GM23338 (cell line): Measurements from ENCODE around the gene PDXDC1. TPM values are rescaled to one million over a fixed set of nuclear protein-coding genes. Genes with fewer than 3 reads are reported as not detected.

ENCODE experiments used
- ATAC-seq: fragments of 200-7000 bp; cut with Tn5 transposase; 3 replicates; pipeline ENCODE4 v1.9.1; 2020
- DNase-seq: peaks from one replicate; pipeline ENCODE4 v3.0.0-alpha.2; 2015; ENCODE audit warnings: low spot score
- H2AFZ ChIP-seq: fragments of 200-600 bp; sonication (generic); 2 replicates; pipeline ENCODE4 v1.8.0; 2016; ENCODE audit warnings: antibody characterized with exemption, mild to moderate bottlenecking, moderate library complexity
- H3F3A ChIP-seq: fragments of 200-600 bp; sonication (generic); replicated peaks from 2 replicates; pipeline ENCODE4 v1.8.0; 2017; ENCODE audit warnings: antibody characterized with exemption, mixed run types, low read depth
- H3K27ac ChIP-seq: fragments of 200-600 bp; sonication (generic); 2 replicates; pipeline ENCODE4 v1.6.1; 2016; ENCODE audit warnings: low read depth
- H3K27me3 ChIP-seq: fragments of 200-600 bp; sonication (generic); 2 replicates; pipeline ENCODE4 v1.8.0; 2016; ENCODE audit warnings: mild to moderate bottlenecking, mixed run types, moderate library complexity; ENCODE audit not compliant: insufficient read depth
- H3K36me3 ChIP-seq: fragments of 200-600 bp; sonication (generic); 2 replicates; pipeline ENCODE4 v1.8.0; 2016; ENCODE audit warnings: mild to moderate bottlenecking; ENCODE audit not compliant: insufficient read depth
- H3K4me1 ChIP-seq: fragments of 200-600 bp; sonication (generic); 2 replicates; pipeline ENCODE4 v1.8.0; 2016; ENCODE audit warnings: mild to moderate bottlenecking, moderate library complexity; ENCODE audit not compliant: insufficient read depth
- H3K4me2 ChIP-seq: fragments of 200-600 bp; sonication (generic); 2 replicates; pipeline ENCODE4 v1.7.1; 2017; ENCODE audit warnings: mixed run types
- H3K4me3 ChIP-seq: fragments of 200-600 bp; sonication (generic); 2 replicates; pipeline ENCODE4 v1.6.1; 2016; ENCODE audit warnings: mixed run types
- H3K79me2 ChIP-seq: fragments of 200-600 bp; sonication (generic); replicated peaks from 2 replicates; pipeline ENCODE4 v1.8.0; 2017; ENCODE audit warnings: mild to moderate bottlenecking; ENCODE audit not compliant: insufficient read depth
- H3K9me2 ChIP-seq: fragments of 200-600 bp; sonication (generic); 2 replicates; pipeline ENCODE4 v1.8.0; 2017; ENCODE audit not compliant: insufficient read depth
- H4K20me1 ChIP-seq: fragments of 200-600 bp; sonication (generic); replicated peaks from 2 replicates; pipeline ENCODE4 v1.8.0; 2017; ENCODE audit warnings: mild to moderate bottlenecking; ENCODE audit not compliant: insufficient read depth
- H3K27ac Mint-ChIP-seq: 2 replicates; pipeline ENCODE4 v1.8.0; 2020; ENCODE audit warnings: inconsistent platforms, mild to moderate bottlenecking, moderate library complexity, mixed read lengths
- H3K27me3 Mint-ChIP-seq: 3 replicates; pipeline ENCODE4 v1.8.0; 2022; ENCODE audit warnings: low read depth, mild to moderate bottlenecking, moderate library complexity, mixed read lengths, inconsistent platforms; ENCODE audit not compliant: insufficient read depth, poor library complexity
- H3K36me3 Mint-ChIP-seq: 3 replicates; pipeline ENCODE4 v1.8.0; 2021; ENCODE audit warnings: low read depth, mild to moderate bottlenecking, inconsistent platforms, moderate library complexity, mixed read lengths
- H3K4me1 Mint-ChIP-seq: 3 replicates; pipeline ENCODE4 v1.8.0; 2020; ENCODE audit warnings: mild to moderate bottlenecking, inconsistent platforms, mixed read lengths
- H3K4me3 Mint-ChIP-seq: 3 replicates; pipeline ENCODE4 v1.8.0; 2021; ENCODE audit warnings: moderate library complexity, mild to moderate bottlenecking, inconsistent platforms, mixed read lengths
- H3K9me3 Mint-ChIP-seq: 3 replicates; pipeline ENCODE4 v1.8.0; 2020; ENCODE audit warnings: moderate library complexity, mild to moderate bottlenecking, inconsistent platforms, mixed read lengths
- CREB1 ChIP-seq: fragments of 250-450 bp; sonication (Bioruptor Pico); IDR thresholded peaks from 2 replicates; pipeline ENCODE4 v1.5.0; 2020; ENCODE audit warnings: low read depth, mild to moderate bottlenecking, moderate library complexity
- EZH2 ChIP-seq: fragments of 200-600 bp; sonication (generic); IDR thresholded peaks from one replicate; pipeline ENCODE4 v1.8.0; 2017; ENCODE audit warnings: antibody characterized with exemption, mild to moderate bottlenecking, low read depth; ENCODE audit not compliant: unreplicated experiment
- EZH2phosphoT487 ChIP-seq: fragments of 200-600 bp; sonication (generic); IDR thresholded peaks from one replicate; pipeline ENCODE4 v1.8.1; 2018; ENCODE audit warnings: antibody characterized with exemption; ENCODE audit not compliant: unreplicated experiment
- JUNB ChIP-seq: IDR thresholded peaks from one replicate; pipeline ENCODE4 v1.6.1; 2016; ENCODE audit warnings: antibody characterized with exemption; ENCODE audit not compliant: unreplicated experiment
- POLR2AphosphoS5 ChIP-seq: IDR thresholded peaks from 2 replicates; pipeline ENCODE4 v1.6.1; 2016; ENCODE audit warnings: antibody characterized with exemption, low read depth
- STAT1 ChIP-seq: IDR thresholded peaks from one replicate; pipeline ENCODE4 v1.6.1; 2016; ENCODE audit warnings: antibody characterized with exemption; ENCODE audit not compliant: unreplicated experiment
- ZNF331 ChIP-seq: fragments of 250-450 bp; sonication (Bioruptor Pico); IDR thresholded peaks from 2 replicates; pipeline ENCODE4 v1.5.0; 2020; ENCODE audit warnings: low read depth, mild to moderate bottlenecking, moderate library complexity
- polyA plus RNA-seq: library from polyadenylated mRNA; unstranded; fragments of >200 nt; fragmentation: Nextera tagmentation; extraction: Ambion mirVana; gene quantifications from 2 replicates; pipeline ENCODE4 v1.2.1, GENCODE V29; 2016
- total RNA-seq: library from RNA; depleted of rRNA; stranded (reverse); fragments of >200 nt; shearing (Covaris generic); gene quantifications from 2 replicates; pipeline ENCODE4 v1.2.3, GENCODE V29; 2014
- TF ChIP-seq, protein P1 (sequence below): IDR thresholded peaks from one replicate; pipeline ENCODE4 v1.6.1; 2018; ENCODE audit warnings: antibody characterized with exemption; ENCODE audit not compliant: unreplicated experiment
- TF ChIP-seq, protein P2 (sequence below): IDR thresholded peaks from 2 replicates; pipeline ENCODE4 v1.6.1; 2016; ENCODE audit warnings: antibody characterized with exemption
- TF ChIP-seq, protein P3 (sequence below), 2 experiments: fragments of 200-600 bp in 1 of 2; sonication (generic) in 1 of 2; conservative IDR thresholded peaks; 2 replicates each; pipeline versions ENCODE4 v1.5.1 to v1.6.1; 2016 to 2017; ENCODE audit warnings: antibody characterized with exemption in 2 of 2, low read depth in 2 of 2, mild to moderate bottlenecking in 2 of 2, moderate library complexity in 1 of 2

Gene PDXDC1
- total and polyA plus RNA-seq, 2 experiments from 2014 or later: 40.0 to 91.6 TPM

DNA sequence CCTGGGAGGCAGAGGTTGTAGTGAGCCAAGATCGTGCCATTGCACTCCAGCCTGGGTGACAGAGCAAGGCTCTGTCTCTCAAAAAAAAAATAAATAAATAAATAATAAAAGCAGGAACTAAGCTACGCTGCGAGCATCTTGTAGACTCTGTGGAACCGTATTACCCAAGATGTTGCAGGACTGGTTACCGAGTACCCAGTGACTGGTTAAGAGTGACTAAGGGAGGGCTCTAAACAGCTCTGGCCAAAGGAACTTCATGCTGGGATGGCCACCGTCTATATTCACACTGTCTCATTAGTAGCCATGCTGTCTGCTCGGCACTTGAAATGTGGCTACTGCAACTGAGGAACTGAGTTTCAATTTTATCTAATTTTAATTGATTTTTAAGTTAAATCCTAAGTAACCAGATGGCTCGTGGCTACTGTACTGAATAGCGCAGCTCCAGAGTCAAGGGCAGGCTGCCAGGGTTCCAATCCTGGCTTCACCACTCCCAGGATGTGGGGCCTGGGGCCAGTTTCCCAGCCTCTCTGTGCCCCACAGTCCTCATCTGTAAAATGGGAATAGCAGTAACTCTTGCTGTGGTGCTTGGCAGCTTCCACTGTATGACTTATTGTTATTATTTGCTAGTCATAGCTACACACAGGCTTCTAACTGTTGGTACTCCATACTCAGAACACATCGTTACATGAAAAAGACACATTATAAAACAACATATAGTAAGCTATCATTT lies 78.1 kb downstream of the PDXDC1 start:
- Histone ChIP-seq H3K4me3 (no peak overlapping the region), H3K36me3 (no peaks in the 10 kb centered on the region), H3K4me1 (no peaks in the 10 kb centered on the region; the same call in 1 of the 2 replicates), H4K20me1 (peaks cover 10% of the 10 kb centered on the region), H3K27ac (no peak overlapping the region), H3K79me2 (peaks cover 49% of the 10 kb centered on the region), H2AFZ (no peak overlapping the region), H3K9me2 (no peaks in the 10 kb centered on the region), H3F3A (peaks cover 5% of the 10 kb centered on the region), H3K4me2 (no peak overlapping the region), H3K27me3 (no peaks in the 10 kb centered on the region)
- DNase-seq (no peak), ATAC-seq (no peak)
- Mint-ChIP-seq H3K4me3 (no peak overlapping the region), H3K27ac (peak overlapping the region; percentile 48; the same call in 1 of the 2 replicates), H3K36me3 (no peaks in the 10 kb centered on the region; the same call in 2 of the 3 replicates), H3K27me3 (peaks cover 9% of the 10 kb centered on the region), H3K9me3 (no peaks in the 10 kb centered on the region), H3K4me1 (peaks cover 6% of the 10 kb centered on the region)
- TF ChIP-seq, protein P1, sequence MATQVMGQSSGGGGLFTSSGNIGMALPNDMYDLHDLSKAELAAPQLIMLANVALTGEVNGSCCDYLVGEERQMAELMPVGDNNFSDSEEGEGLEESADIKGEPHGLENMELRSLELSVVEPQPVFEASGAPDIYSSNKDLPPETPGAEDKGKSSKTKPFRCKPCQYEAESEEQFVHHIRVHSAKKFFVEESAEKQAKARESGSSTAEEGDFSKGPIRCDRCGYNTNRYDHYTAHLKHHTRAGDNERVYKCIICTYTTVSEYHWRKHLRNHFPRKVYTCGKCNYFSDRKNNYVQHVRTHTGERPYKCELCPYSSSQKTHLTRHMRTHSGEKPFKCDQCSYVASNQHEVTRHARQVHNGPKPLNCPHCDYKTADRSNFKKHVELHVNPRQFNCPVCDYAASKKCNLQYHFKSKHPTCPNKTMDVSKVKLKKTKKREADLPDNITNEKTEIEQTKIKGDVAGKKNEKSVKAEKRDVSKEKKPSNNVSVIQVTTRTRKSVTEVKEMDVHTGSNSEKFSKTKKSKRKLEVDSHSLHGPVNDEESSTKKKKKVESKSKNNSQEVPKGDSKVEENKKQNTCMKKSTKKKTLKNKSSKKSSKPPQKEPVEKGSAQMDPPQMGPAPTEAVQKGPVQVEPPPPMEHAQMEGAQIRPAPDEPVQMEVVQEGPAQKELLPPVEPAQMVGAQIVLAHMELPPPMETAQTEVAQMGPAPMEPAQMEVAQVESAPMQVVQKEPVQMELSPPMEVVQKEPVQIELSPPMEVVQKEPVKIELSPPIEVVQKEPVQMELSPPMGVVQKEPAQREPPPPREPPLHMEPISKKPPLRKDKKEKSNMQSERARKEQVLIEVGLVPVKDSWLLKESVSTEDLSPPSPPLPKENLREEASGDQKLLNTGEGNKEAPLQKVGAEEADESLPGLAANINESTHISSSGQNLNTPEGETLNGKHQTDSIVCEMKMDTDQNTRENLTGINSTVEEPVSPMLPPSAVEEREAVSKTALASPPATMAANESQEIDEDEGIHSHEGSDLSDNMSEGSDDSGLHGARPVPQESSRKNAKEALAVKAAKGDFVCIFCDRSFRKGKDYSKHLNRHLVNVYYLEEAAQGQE: no peak
- TF ChIP-seq, protein P2, sequence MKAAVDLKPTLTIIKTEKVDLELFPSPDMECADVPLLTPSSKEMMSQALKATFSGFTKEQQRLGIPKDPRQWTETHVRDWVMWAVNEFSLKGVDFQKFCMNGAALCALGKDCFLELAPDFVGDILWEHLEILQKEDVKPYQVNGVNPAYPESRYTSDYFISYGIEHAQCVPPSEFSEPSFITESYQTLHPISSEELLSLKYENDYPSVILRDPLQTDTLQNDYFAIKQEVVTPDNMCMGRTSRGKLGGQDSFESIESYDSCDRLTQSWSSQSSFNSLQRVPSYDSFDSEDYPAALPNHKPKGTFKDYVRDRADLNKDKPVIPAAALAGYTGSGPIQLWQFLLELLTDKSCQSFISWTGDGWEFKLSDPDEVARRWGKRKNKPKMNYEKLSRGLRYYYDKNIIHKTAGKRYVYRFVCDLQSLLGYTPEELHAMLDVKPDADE: no peak
- no peak for TF ChIP-seq JUNB
- no peak for TF ChIP-seq EZH2
- TF ChIP-seq CREB1 (CRISPR knock-in tag): no peak
- no peak for TF ChIP-seq POLR2AphosphoS5
- TF ChIP-seq ZNF331: no peak
- TF ChIP-seq, protein P3, sequence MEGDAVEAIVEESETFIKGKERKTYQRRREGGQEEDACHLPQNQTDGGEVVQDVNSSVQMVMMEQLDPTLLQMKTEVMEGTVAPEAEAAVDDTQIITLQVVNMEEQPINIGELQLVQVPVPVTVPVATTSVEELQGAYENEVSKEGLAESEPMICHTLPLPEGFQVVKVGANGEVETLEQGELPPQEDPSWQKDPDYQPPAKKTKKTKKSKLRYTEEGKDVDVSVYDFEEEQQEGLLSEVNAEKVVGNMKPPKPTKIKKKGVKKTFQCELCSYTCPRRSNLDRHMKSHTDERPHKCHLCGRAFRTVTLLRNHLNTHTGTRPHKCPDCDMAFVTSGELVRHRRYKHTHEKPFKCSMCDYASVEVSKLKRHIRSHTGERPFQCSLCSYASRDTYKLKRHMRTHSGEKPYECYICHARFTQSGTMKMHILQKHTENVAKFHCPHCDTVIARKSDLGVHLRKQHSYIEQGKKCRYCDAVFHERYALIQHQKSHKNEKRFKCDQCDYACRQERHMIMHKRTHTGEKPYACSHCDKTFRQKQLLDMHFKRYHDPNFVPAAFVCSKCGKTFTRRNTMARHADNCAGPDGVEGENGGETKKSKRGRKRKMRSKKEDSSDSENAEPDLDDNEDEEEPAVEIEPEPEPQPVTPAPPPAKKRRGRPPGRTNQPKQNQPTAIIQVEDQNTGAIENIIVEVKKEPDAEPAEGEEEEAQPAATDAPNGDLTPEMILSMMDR (conservative IDR thresholded peaks at IDR 0.05; ENCODE audit: low read depth in 2 of 2): no peak
- TF ChIP-seq STAT1: no peak
- no peak for TF ChIP-seq EZH2phosphoT487
